HG02938 (cell line): ENCODE measurements around the gene MDP1.
A peak's percentile ranks its signal among the peaks of the same experiment; 100 is the strongest.

ENCODE experiments used
- ATAC-seq: cut with Tn5 transposase; IDR thresholded peaks from one replicate; pipeline ENCODE4 v1.9.1; 2021; ENCODE audit warnings: mild to moderate bottlenecking, moderate library complexity; ENCODE audit not compliant: unreplicated experiment

The MDP1 gene

GRCh38 chr14:24215495-24216344 lies at the start of gene MDP1:
Gene MDP1, minus strand, starts transcription at chr14:24216066. Its CDS starts 111 bp downstream, at chr14:24215955.
- peak; percentile 50 for ATAC-seq

DNA sequence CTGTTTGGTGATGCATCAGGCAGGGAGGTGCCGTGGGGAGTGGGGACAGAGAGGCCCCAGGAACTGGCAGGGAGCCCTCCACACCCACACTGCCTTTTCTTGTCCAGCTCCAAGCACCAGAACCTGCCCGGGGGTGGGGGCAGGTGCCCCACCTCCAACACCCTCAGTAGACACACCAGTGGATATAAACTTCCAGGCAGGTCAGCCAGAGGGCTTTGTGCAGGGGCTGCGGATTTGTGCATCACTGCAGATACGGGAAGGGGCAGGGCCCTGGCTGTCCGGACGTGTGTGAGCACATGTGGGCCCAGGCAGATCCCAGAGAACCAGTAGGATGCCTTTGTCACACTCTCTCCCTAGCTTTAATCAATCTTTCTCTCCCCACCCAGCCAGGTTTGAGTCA lies 48.4 kb upstream of the MDP1 start:
- no peak for ATAC-seq

DNA sequence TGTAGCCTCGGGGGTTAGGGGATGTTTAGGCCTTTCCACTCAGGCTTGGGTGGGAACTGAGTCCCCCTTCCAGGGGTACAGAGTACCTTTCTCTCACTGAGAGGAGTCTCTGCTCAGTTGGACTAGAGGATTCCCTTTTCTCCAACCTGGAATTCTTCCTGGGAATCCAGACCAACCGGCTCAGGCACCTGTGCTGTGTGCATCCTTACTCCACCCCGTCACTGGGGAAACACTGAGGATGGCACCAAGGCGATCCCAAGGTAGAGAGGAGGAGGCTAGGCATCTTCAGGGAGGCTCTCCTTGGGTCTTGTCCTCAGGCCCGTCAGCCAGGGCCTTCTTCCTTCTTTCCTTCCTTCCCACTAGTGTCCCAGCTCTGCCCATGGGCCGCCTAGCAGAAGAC lies 48.0 kb upstream of the MDP1 start:
- no peak for ATAC-seq

- ATAC-seq = no peak
Observed at GRCh38 chr14:24262821-24263733, 47.2 kb upstream of the MDP1 start, which contains the start of gene TGM1. Gene TGM1, minus strand, starts transcription at chr14:24263177. Its CDS starts 825 bp downstream, at chr14:24262352.

DNA sequence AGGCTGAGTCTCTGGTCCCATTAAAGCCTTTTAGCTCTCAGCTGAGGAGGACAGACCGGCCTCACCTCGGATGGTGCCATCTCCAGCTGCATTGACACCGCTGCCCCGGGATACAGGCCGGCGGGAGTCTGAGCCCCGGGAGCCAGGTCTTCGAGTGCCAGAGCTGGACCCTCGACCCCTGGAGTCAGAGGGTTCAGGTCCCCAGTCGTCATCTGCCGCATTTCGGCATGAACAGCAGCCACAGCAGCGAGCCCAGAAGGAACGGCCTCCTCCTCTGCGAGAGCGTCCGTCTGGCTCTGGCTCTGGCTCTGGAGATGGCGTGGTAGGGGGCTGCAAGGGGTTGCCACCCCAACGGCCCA lies 46.1 kb upstream of the MDP1 start:
- ATAC-seq = no peak

DNA sequence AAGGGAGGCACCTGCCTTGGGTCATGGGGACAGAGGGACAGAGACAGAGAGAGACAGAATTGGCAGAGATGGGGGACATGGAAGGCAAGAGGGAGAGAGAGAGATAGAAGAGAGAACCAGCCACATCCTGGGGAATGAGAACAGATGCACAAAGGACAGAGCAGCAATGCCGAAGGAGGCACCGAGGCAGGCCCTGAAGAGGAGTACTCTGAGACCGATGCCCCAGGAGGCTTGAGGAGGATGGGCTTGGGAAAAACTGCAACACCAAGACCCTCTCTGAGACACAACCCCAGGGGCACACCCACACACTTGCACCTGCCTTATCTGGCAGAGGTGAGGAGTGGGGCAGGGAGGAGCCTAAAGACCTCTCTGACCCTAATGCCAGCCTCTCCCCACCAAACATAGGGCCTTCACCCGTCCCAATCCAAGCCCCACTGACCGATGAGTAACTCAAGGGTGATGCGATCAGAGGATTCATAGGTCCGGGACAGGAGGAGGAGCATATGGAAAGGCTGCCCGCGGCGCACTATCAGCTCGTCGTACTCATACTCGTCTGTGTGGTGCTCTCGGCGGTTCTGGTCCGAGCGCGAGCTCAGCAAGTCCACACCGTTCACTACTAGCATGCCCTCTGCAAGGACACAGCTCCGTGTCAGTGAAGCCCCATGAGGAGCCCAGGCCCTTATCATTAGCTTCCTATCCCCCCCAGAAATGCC lies 45.5 kb upstream of the MDP1 start:
- ATAC-seq = no peak

GRCh38 chr14:24260780-24261157 lies 44.9 kb upstream of the MDP1 start:
- ATAC-seq = no peak

GRCh38 chr14:24260026-24260779 lies 44.3 kb upstream of the MDP1 start:
- ATAC-seq = no peak

DNA sequence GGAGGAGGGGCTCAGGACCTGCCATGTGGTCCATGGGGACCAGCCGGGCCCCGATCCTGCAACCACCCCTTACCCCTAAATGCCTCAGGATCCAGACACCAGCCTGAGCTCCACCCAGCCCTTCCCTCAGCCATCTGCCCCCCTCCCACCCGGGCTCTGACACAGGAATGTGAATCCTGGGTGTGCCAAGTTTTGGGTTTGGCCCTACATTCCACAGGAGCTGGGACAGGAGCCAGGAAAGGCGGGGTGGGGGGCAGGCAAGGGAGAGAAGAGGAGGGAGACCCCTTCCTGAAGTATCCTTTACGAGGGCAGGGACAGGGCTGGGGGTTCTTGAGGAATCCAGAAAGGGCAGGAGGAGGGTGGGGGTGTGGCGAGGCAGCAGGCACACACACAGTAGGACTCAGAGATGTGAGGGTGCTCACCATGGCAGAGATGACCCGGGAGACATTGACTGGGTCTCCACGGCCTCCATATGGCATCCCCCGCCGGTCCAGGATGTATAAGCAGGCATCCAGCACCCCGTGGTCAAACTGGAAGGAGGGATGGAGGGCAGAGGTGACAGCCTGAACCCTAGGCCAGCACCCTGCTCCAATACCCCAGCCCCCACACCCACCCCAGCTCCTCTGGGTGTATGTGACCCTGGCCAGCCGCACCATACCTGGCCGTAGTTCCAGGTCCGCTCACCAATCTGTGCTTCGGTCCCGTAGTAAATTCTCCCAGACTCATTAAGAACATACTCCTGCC lies 43.6 kb upstream of the MDP1 start:
- ATAC-seq = no peak

DNA sequence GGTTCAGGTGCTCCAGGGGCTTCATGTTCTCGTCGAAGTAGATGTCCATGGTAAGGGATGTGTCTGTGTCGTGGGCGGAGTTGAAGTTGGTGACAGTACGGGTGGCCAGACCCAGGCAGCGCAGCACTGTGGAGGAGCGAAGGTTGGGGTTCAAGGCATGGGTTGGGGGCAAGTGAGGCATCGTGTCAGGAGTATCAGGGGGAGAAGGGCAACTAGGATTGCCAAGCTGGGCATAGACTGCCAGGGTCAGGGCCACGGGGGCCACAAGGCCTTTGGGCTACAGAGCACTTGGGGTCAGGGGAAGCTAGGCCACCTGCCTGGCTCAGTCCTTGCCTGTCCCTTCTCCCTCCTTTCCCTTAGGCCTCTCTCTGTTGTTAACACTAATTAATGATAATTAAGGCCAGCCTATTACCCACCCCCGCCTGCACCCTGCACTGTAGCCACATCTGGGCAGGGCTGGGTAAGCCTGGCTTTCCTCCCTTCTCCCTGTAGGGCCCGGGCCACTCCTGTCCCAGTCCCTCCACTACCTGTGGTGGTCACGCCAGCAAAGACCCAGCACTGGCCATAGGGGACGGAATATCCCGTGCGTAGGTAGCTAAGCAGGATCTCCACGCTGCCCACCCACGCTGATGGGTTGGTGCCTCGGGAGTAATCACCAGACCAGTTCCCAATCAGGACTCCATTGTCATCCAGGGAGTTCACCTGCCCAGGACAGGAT lies 42.8 kb upstream of the MDP1 start:
- ATAC-seq = no peak

DNA sequence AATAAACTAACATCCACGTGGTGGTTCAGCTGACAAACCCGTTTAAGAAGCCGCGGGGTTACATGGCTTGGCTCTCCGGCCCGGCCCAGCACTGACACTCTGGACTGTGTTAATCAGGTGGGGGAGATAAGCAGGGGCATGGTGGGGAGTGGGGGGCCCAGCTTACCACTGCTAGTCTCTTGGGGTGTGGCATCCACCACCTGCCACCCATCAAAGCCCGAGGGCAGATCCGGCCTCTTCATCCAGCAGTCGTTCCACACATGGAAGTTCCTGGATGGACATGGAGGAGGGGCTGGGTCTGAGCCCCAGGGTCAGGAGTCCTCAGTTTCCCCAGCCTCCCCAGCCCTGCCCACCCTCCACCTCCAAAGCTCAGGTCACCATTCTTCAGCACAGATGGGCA lies 42.3 kb upstream of the MDP1 start:
- ATAC-seq = no peak

DNA sequence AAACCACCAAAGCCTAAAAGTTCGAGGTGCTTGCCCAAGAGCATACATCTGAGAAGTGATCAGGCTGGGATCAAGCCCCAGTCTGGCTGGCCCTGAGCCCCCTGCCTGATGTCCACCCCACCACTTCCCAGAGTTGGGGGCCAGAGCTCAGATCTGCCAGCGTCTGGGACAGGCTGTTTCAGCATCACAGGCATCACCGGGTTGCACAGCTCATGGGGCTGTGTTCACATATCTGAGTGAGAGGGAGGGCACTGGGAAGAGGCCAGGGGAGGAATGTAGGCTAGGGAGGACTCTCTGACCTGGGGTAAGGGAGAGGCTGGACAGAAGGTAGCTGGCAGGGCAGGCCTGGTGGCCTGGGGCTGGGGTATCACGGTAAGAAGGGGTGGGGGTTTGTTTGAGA lies 41.1 kb upstream of the MDP1 start:
- ATAC-seq = no peak

DNA sequence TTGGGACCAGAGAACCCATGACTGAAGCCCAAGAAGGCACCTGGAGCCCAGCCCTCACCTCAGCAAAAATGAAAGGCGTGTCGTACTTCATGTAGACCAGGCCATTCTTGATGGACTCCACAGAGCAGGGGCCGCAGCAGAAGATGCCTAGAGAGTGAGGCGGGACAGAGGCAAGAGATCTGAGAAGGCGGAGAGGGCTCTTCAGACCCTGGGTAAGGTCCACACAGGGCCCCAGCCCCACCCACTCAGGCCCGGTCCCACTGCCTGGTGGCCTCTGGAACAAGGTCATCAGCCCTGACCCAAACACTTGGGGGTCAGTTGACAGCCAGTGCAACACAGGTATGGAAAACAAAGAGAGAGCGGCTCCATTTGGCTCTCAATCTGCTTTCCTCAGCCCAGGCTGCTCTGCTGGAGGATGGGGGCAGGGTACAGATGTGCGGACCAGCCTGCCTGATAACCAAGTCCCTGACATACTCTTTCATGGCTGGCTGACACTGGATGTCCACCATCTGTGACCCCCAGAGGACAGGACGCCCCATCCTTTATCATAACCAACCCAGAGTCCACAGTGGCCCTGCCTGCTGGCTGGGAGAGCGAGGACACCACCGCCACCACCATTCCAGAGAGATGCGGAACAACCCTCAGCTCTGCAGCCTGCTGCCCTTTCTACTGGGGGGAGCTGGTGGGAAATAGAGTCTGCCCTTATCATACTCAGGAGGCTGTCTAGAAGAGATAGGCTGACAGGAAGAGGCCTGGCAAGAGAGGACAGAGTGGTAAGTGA lies 40.3 kb upstream of the MDP1 start:
- no peak for ATAC-seq

DNA sequence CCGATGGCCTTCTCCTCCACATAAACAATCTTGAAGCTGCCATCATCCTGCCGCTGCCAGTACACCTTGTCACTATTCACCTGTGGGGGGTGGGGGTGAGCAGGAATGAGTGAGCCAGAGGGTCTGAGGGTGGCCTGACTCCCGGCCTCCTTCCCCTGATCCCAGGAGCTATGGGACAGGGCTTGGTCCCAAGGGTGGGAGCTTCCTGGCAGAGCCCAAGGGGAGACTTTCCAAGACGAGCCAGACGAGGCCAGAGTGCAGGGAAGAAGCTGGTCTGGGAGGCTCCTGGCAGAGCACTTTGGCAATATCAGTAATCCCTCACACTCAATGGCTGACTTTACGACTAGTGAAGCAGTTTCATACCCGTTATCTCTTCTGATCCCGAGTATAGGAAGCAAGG lies 39.6 kb upstream of the MDP1 start:
- ATAC-seq = no peak

DNA sequence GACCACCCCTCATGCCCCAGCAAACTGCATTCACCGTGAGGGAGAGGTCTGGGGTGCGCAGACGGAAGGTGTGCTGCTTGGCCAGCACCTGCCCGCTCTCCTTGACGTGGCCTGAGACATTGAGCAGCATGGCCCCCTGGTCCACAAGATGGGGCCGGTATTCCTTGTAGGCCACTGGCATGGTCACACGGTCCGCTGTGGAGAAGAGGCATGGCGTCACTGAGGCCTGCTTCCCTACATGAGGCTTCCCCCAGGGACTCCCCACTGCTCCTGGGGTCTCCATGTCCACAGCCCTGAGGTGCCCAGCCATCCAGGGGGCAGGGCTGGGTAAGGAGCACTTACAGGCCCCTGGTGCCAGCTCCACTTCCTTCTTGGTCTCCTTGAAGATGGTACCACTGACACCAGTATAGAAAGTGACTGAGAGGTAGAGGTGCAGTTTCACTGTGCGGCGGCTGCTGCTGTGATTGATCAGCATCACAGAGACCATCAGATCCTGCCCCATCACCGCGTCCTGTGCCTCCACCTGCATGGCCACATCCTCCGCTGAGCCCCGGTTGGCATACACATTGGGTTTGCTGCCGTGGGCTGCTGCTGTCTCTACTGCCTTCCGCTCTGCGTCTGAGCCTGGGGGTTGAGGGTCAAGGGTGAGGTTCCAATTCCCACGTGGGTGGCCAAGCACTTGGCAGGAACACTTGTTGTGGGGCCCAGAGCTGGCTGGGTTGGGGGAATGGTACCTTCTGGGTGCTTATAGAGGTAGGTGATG lies 38.9 kb upstream of the MDP1 start:
- ATAC-seq = no peak

GRCh38 chr14:24253936-24254335 lies 38.1 kb upstream of the MDP1 start:
- no peak for ATAC-seq

DNA sequence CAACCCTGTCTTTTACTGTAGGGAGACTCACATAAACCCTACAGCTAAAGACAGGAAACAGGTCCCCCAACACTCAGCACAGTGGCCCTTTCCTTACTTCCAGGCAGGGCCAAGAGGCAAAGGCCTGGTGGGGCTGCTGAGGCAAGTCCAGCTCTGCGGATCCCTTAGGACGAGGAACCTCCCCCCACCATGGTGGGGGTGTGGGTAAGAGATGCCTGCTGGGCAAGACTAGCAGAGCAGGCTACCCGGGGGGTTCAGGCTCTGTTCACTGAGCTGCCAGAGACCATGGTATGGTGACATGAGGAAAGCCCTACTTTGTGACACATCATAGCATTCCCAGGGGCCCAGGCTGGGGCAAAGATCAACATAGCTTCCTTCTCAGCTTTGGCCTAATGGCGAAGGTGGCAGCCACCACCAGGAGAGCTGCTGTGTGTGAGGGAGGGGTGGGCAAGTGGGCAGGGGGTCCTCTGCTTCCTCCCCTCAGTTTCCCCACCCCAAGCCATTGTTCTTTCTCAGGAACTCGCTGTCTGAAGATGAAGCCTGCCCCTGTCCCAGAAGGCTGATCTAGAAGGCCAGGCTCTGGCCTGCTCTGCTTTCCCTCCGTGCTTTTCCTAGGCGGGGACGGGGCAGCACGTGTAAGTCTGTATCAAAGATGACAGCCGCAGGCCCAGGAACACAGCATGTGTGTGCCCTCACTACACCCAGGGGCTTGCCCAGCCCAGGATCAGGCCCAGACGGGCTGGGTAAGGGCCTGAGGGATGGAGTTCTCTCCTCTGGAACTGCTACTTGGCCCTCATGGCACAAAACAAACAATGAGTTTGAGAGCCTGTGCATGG lies 36.6 kb upstream of the MDP1 start:
- ATAC-seq = no peak
